Measurements from ENCODE around the gene NTM. TPM values are rescaled to one million over a fixed set of nuclear protein-coding genes. Genes with fewer than 3 reads are reported as not detected.

NTM gene
- total RNA-seq, 2 donors from 2014 or later = not detected

- no peak overlapping the region for H3K4me3 ChIP-seq
- TF ChIP-seq CTCF (IDR thresholded peaks at IDR 0.05) = no peak
- DNase-seq (ENCODE audit: low spot score) = no peak
- no peaks in the 10 kb centered on the region for H3K4me1 ChIP-seq (ENCODE audit: control insufficient read depth in 1 of 2, low read depth in 2 of 2)
- no peak for ATAC-seq (ENCODE audit: insufficient number of reproducible peaks, low FRiP score, low read depth)
- H3K27ac ChIP-seq = no peak overlapping the region
- no peaks in the 10 kb centered on the region for H3K9me3 ChIP-seq
- H3K27me3 ChIP-seq (replicated peaks; ENCODE audit: insufficient read depth) = no peaks in the 10 kb centered on the region
- H3K36me3 ChIP-seq = no peaks in the 10 kb centered on the region
These were observed 684.4 kb downstream of the NTM start for GRCh38 chr11:132054822-132055221.

GRCh38 chr11:132055296-132055695 lies 684.9 kb downstream of the NTM start:
- ATAC-seq (ENCODE audit: insufficient number of reproducible peaks, low FRiP score, low read depth) (no peak), DNase-seq (ENCODE audit: low spot score) (no peak)
- H3K27me3 ChIP-seq (replicated peaks; ENCODE audit: insufficient read depth) = no peaks in the 10 kb centered on the region
- no peak overlapping the region for H3K4me3 ChIP-seq
- H3K27ac ChIP-seq = no peak overlapping the region
- no peaks in the 10 kb centered on the region for H3K4me1 ChIP-seq (ENCODE audit: control insufficient read depth in 1 of 2, low read depth in 2 of 2)
- H3K36me3 ChIP-seq = no peaks in the 10 kb centered on the region
- no peak for TF ChIP-seq CTCF (IDR thresholded peaks at IDR 0.05)
- no peaks in the 10 kb centered on the region for H3K9me3 ChIP-seq

GRCh38 chr11:132056689-132057088 lies 686.3 kb downstream of the NTM start:
- Histone ChIP-seq H3K27ac (no peak overlapping the region), H3K4me1 (ENCODE audit: control insufficient read depth in 1 of 2, low read depth in 2 of 2) (no peaks in the 10 kb centered on the region), H3K27me3 (replicated peaks; ENCODE audit: insufficient read depth) (no peaks in the 10 kb centered on the region), H3K9me3 (no peaks in the 10 kb centered on the region), H3K36me3 (no peaks in the 10 kb centered on the region), H3K4me3 (no peak overlapping the region)
- ATAC-seq (ENCODE audit: insufficient number of reproducible peaks, low FRiP score, low read depth) (no peak), DNase-seq (ENCODE audit: low spot score) (no peak)
- no peak for TF ChIP-seq CTCF (IDR thresholded peaks at IDR 0.05)

GRCh38 chr11:132057266-132057665 lies 686.9 kb downstream of the NTM start:
- H3K27ac ChIP-seq = no peak overlapping the region
- no peak overlapping the region for H3K4me3 ChIP-seq
- no peak for TF ChIP-seq CTCF (IDR thresholded peaks at IDR 0.05)
- H3K36me3 ChIP-seq = no peaks in the 10 kb centered on the region
- no peaks in the 10 kb centered on the region for H3K27me3 ChIP-seq (replicated peaks; ENCODE audit: insufficient read depth)
- no peaks in the 10 kb centered on the region for H3K9me3 ChIP-seq
- no peak for ATAC-seq (ENCODE audit: insufficient number of reproducible peaks, low FRiP score, low read depth)
- H3K4me1 ChIP-seq (ENCODE audit: control insufficient read depth in 1 of 2, low read depth in 2 of 2) = no peaks in the 10 kb centered on the region
- no peak for DNase-seq (ENCODE audit: low spot score)

- DNase-seq (ENCODE audit: low spot score) (no peak), ATAC-seq (ENCODE audit: insufficient number of reproducible peaks, low FRiP score, low read depth) (no peak)
- Histone ChIP-seq H3K4me1 (ENCODE audit: control insufficient read depth in 1 of 2, low read depth in 2 of 2) (no peaks in the 10 kb centered on the region), H3K4me3 (no peak overlapping the region), H3K27ac (no peak overlapping the region), H3K9me3 (no peaks in the 10 kb centered on the region), H3K36me3 (no peaks in the 10 kb centered on the region), H3K27me3 (replicated peaks; ENCODE audit: insufficient read depth) (no peaks in the 10 kb centered on the region)
- no peak for TF ChIP-seq CTCF (IDR thresholded peaks at IDR 0.05)
These were observed 687.9 kb downstream of the NTM start for GRCh38 chr11:132058211-132058772.
